ENCODE measurements around the gene FAM227B. TPM values are rescaled to one million over a fixed set of nuclear protein-coding genes. Genes with fewer than 3 reads are reported as not detected.
"Not testable (repeated sequence)": the region's sequence is repeated elsewhere in the genome, so short reads cannot be mapped to it uniquely, and the experiment has no call there.

FAM227B gene
- total RNA-seq, 1 experiment from 2014 or later = 1.9 TPM

- Mint-ChIP-seq H3K4me3 (ENCODE audit: low read depth, unreplicated experiment) (no peak overlapping the region), H3K27ac (ENCODE audit: unreplicated experiment) (no peak overlapping the region), H3K36me3 (ENCODE audit: insufficient read depth, unreplicated experiment) (no peaks in the 10 kb centered on the region), H3K9me3 (ENCODE audit: low read depth, unreplicated experiment) (no peaks in the 10 kb centered on the region), H3K4me1 (ENCODE audit: low read depth, unreplicated experiment) (no peaks in the 10 kb centered on the region), H3K27me3 (ENCODE audit: unreplicated experiment) (no peaks in the 10 kb centered on the region)
- CTCF ChIA-PET = no interaction called here
- DNase-seq = no peak
- BruUV-seq (replicated peaks) = no TSS peak
- intact Hi-C loops (cut with micrococcal nuclease; ENCODE audit: unreplicated experiment) = no loop called here
- TF ChIP-seq CTCF (IDR thresholded peaks at IDR 0.05; ENCODE audit: unreplicated experiment) = no peak
Measured at GRCh38 chr15:49490966-49491365, 129.7 kb downstream of the FAM227B start.

GRCh38 chr15:49485401-49485800, 135.2 kb downstream of the FAM227B start:
- not testable (repeated sequence) for H3K9me3 Mint-ChIP-seq (ENCODE audit: low read depth, unreplicated experiment)

GRCh38 chr15:49478982-49479381, 141.6 kb downstream of the FAM227B start:
- intact Hi-C loops (cut with micrococcal nuclease; ENCODE audit: unreplicated experiment); H3K27ac Mint-ChIP-seq (ENCODE audit: unreplicated experiment); H3K9me3 Mint-ChIP-seq (ENCODE audit: low read depth, unreplicated experiment); H3K27me3 Mint-ChIP-seq (ENCODE audit: unreplicated experiment); DNase-seq; H3K4me3 Mint-ChIP-seq (ENCODE audit: low read depth, unreplicated experiment); BruUV-seq (replicated peaks); H3K4me1 Mint-ChIP-seq (ENCODE audit: low read depth, unreplicated experiment); H3K36me3 Mint-ChIP-seq (ENCODE audit: insufficient read depth, unreplicated experiment); CTCF ChIA-PET: not testable (repeated sequence)

More at GRCh38 chr15:49485401-49485800, 135.2 kb downstream of the FAM227B start:
- H3K27me3 Mint-ChIP-seq (ENCODE audit: unreplicated experiment); H3K4me1 Mint-ChIP-seq (ENCODE audit: low read depth, unreplicated experiment); H3K4me3 Mint-ChIP-seq (ENCODE audit: low read depth, unreplicated experiment); BruUV-seq (replicated peaks); DNase-seq; intact Hi-C loops (cut with micrococcal nuclease; ENCODE audit: unreplicated experiment); H3K27ac Mint-ChIP-seq (ENCODE audit: unreplicated experiment); H3K36me3 Mint-ChIP-seq (ENCODE audit: insufficient read depth, unreplicated experiment); CTCF ChIA-PET: not testable (repeated sequence)

GRCh38 chr15:49478021-49478420, 142.6 kb downstream of the FAM227B start:
- DNase-seq; H3K36me3 Mint-ChIP-seq (ENCODE audit: insufficient read depth, unreplicated experiment); H3K4me1 Mint-ChIP-seq (ENCODE audit: low read depth, unreplicated experiment); H3K27me3 Mint-ChIP-seq (ENCODE audit: unreplicated experiment); H3K27ac Mint-ChIP-seq (ENCODE audit: unreplicated experiment); intact Hi-C loops (cut with micrococcal nuclease; ENCODE audit: unreplicated experiment); H3K9me3 Mint-ChIP-seq (ENCODE audit: low read depth, unreplicated experiment); CTCF ChIA-PET; H3K4me3 Mint-ChIP-seq (ENCODE audit: low read depth, unreplicated experiment); BruUV-seq (replicated peaks): not testable (repeated sequence)

- intact Hi-C loops (cut with micrococcal nuclease; ENCODE audit: unreplicated experiment) = no loop called here
- no TSS peak for BruUV-seq (replicated peaks)
- CTCF ChIA-PET = no interaction called here
- Mint-ChIP-seq H3K9me3 (ENCODE audit: low read depth, unreplicated experiment) (no peaks in the 10 kb centered on the region), H3K4me1 (ENCODE audit: low read depth, unreplicated experiment) (no peaks in the 10 kb centered on the region), H3K27ac (ENCODE audit: unreplicated experiment) (no peak overlapping the region), H3K36me3 (ENCODE audit: insufficient read depth, unreplicated experiment) (no peaks in the 10 kb centered on the region), H3K4me3 (ENCODE audit: low read depth, unreplicated experiment) (no peak overlapping the region), H3K27me3 (ENCODE audit: unreplicated experiment) (no peaks in the 10 kb centered on the region)
- DNase-seq = no peak
- no peak for TF ChIP-seq CTCF (IDR thresholded peaks at IDR 0.05; ENCODE audit: unreplicated experiment)
Measured at GRCh38 chr15:49473031-49473430, 147.6 kb downstream of the FAM227B start.

GRCh38 chr15:49472338-49472737, 148.3 kb downstream of the FAM227B start:
- no peak for TF ChIP-seq CTCF (IDR thresholded peaks at IDR 0.05; ENCODE audit: unreplicated experiment)
- Mint-ChIP-seq H3K27me3 (ENCODE audit: unreplicated experiment) (no peaks in the 10 kb centered on the region), H3K36me3 (ENCODE audit: insufficient read depth, unreplicated experiment) (no peaks in the 10 kb centered on the region), H3K4me3 (ENCODE audit: low read depth, unreplicated experiment) (no peak overlapping the region), H3K9me3 (ENCODE audit: low read depth, unreplicated experiment) (no peaks in the 10 kb centered on the region), H3K27ac (ENCODE audit: unreplicated experiment) (no peak overlapping the region), H3K4me1 (ENCODE audit: low read depth, unreplicated experiment) (no peaks in the 10 kb centered on the region)
- DNase-seq = no peak
- BruUV-seq (replicated peaks) = no TSS peak
- intact Hi-C loops (cut with micrococcal nuclease; ENCODE audit: unreplicated experiment) = no loop called here
- CTCF ChIA-PET = no interaction called here

Data from Calu3 (cell line).